T-helper 1 cell treated with Interleukin-12 subunit alpha and Interleukin-12 subunit beta and Interleukin-4 antibody, amounts not matched to agents 30 μg/mL and 1 μg/mL, for 36 hours (primary cell): ENCODE results near the gene SYT9.
A peak's percentile ranks its signal among the peaks of the same experiment; 100 is the strongest.

Experiments used
- H3K27ac Mint-ChIP-seq: one replicate; pipeline ENCODE4 v1.8.0; 2021; ENCODE audit warnings: mild to moderate bottlenecking, mixed read lengths
- H3K27me3 Mint-ChIP-seq: one replicate; pipeline ENCODE4 v1.8.0; 2021; ENCODE audit warnings: low read depth, mixed read lengths
- H3K36me3 Mint-ChIP-seq: one replicate; pipeline ENCODE4 v1.8.0; 2021; ENCODE audit warnings: low read depth, mixed read lengths
- H3K4me1 Mint-ChIP-seq: one replicate; pipeline ENCODE4 v1.8.0; 2021; ENCODE audit warnings: low read depth, mixed read lengths
- H3K4me3 Mint-ChIP-seq: one replicate; pipeline ENCODE4 v1.8.0; 2021; ENCODE audit warnings: mild to moderate bottlenecking, moderate library complexity, mixed read lengths
- H3K9me3 Mint-ChIP-seq: one replicate; pipeline ENCODE4 v1.8.0; 2021; ENCODE audit warnings: mixed read lengths

The SYT9 gene

GRCh38 chr11:7251836-7252682 lies at the start of gene SYT9:
Gene SYT9 (plus strand): TSS chr11:7251904. CDS start chr11:7252187, 283 bp downstream.
- H3K4me3 Mint-ChIP-seq = peak within 1 kb of the TSS; percentile 53
- no peaks in the 10 kb centered on the region for H3K4me1 Mint-ChIP-seq
- H3K27me3 Mint-ChIP-seq = peaks cover 65% of the 10 kb centered on the region
- no peak within 1 kb of the TSS for H3K27ac Mint-ChIP-seq
- no peaks in the 10 kb centered on the region for H3K36me3 Mint-ChIP-seq
- no peaks in the 10 kb centered on the region for H3K9me3 Mint-ChIP-seq

- no peaks in the 10 kb centered on the region for H3K27me3 Mint-ChIP-seq
- no peaks in the 10 kb centered on the region for H3K4me1 Mint-ChIP-seq
- H3K9me3 Mint-ChIP-seq = no peaks in the 10 kb centered on the region
- no peak overlapping the region for H3K4me3 Mint-ChIP-seq
- H3K36me3 Mint-ChIP-seq = no peaks in the 10 kb centered on the region
- no peak overlapping the region for H3K27ac Mint-ChIP-seq
These were observed 49.3 kb upstream of the SYT9 start for GRCh38 chr11:7202412-7202811.

GRCh38 chr11:7204778-7205177 lies 46.9 kb upstream of the SYT9 start:
- Mint-ChIP-seq H3K4me3 (no peak overlapping the region), H3K4me1 (no peaks in the 10 kb centered on the region), H3K36me3 (no peaks in the 10 kb centered on the region), H3K9me3 (no peaks in the 10 kb centered on the region), H3K27ac (no peak overlapping the region), H3K27me3 (no peaks in the 10 kb centered on the region)

GRCh38 chr11:7208391-7208790 lies 43.3 kb upstream of the SYT9 start:
- Mint-ChIP-seq H3K4me1 (no peaks in the 10 kb centered on the region), H3K27me3 (no peaks in the 10 kb centered on the region), H3K9me3 (no peaks in the 10 kb centered on the region), H3K27ac (no peak overlapping the region), H3K4me3 (no peak overlapping the region), H3K36me3 (no peaks in the 10 kb centered on the region)

GRCh38 chr11:7219491-7219890 lies 32.2 kb upstream of the SYT9 start:
- H3K27ac Mint-ChIP-seq = no peak overlapping the region

GRCh38 chr11:7220636-7221035 lies 31.1 kb upstream of the SYT9 start:
- H3K4me3 Mint-ChIP-seq = no peak overlapping the region
- H3K27ac Mint-ChIP-seq = no peak overlapping the region
- H3K27me3 Mint-ChIP-seq = no peaks in the 10 kb centered on the region
- no peaks in the 10 kb centered on the region for H3K4me1 Mint-ChIP-seq
- H3K9me3 Mint-ChIP-seq = no peaks in the 10 kb centered on the region
- no peaks in the 10 kb centered on the region for H3K36me3 Mint-ChIP-seq

More at GRCh38 chr11:7219491-7219890, 32.2 kb upstream of the SYT9 start:
- Mint-ChIP-seq H3K9me3 (no peaks in the 10 kb centered on the region), H3K27me3 (no peaks in the 10 kb centered on the region), H3K4me1 (no peaks in the 10 kb centered on the region), H3K36me3 (no peaks in the 10 kb centered on the region), H3K4me3 (no peak overlapping the region)

GRCh38 chr11:7222619-7223018 lies 29.1 kb upstream of the SYT9 start:
- Mint-ChIP-seq H3K4me3 (no peak overlapping the region), H3K9me3 (no peaks in the 10 kb centered on the region), H3K36me3 (no peaks in the 10 kb centered on the region), H3K27ac (no peak overlapping the region), H3K4me1 (no peaks in the 10 kb centered on the region), H3K27me3 (no peaks in the 10 kb centered on the region)

- Mint-ChIP-seq H3K4me3 (no peak overlapping the region), H3K27ac (no peak overlapping the region), H3K4me1 (no peaks in the 10 kb centered on the region), H3K27me3 (peaks cover 4% of the 10 kb centered on the region), H3K9me3 (no peaks in the 10 kb centered on the region), H3K36me3 (no peaks in the 10 kb centered on the region)
These were observed 11.8 kb upstream of the SYT9 start for GRCh38 chr11:7239877-7240276.

GRCh38 chr11:7245341-7245740 lies 6.4 kb upstream of the SYT9 start:
- Mint-ChIP-seq H3K27ac (no peak overlapping the region), H3K36me3 (no peaks in the 10 kb centered on the region), H3K4me1 (no peaks in the 10 kb centered on the region), H3K4me3 (no peak overlapping the region), H3K27me3 (peaks cover 26% of the 10 kb centered on the region), H3K9me3 (no peaks in the 10 kb centered on the region)

GRCh38 chr11:7246179-7246578 lies 5.5 kb upstream of the SYT9 start:
- Mint-ChIP-seq H3K27ac (no peak overlapping the region), H3K4me1 (no peaks in the 10 kb centered on the region), H3K4me3 (no peak overlapping the region), H3K27me3 (peaks cover 35% of the 10 kb centered on the region), H3K9me3 (no peaks in the 10 kb centered on the region), H3K36me3 (no peaks in the 10 kb centered on the region)

GRCh38 chr11:7250166-7250565 lies 1.5 kb upstream of the SYT9 start:
- H3K36me3 Mint-ChIP-seq = no peaks in the 10 kb centered on the region
- no peaks in the 10 kb centered on the region for H3K4me1 Mint-ChIP-seq
- H3K4me3 Mint-ChIP-seq = no peak overlapping the region
- no peaks in the 10 kb centered on the region for H3K9me3 Mint-ChIP-seq
- H3K27me3 Mint-ChIP-seq = peaks cover 56% of the 10 kb centered on the region
- no peak overlapping the region for H3K27ac Mint-ChIP-seq

- H3K27ac Mint-ChIP-seq = no peak overlapping the region
- no peaks in the 10 kb centered on the region for H3K9me3 Mint-ChIP-seq
- no peaks in the 10 kb centered on the region for H3K36me3 Mint-ChIP-seq
- H3K4me1 Mint-ChIP-seq = no peaks in the 10 kb centered on the region
- peaks cover 65% of the 10 kb centered on the region for H3K27me3 Mint-ChIP-seq
- no peak overlapping the region for H3K4me3 Mint-ChIP-seq
These were observed 243 bp upstream of the SYT9 start for GRCh38 chr11:7251487-7251835.

GRCh38 chr11:7252683-7253213 lies 1.0 kb downstream of the SYT9 start:
- H3K27me3 Mint-ChIP-seq = peaks cover 65% of the 10 kb centered on the region
- H3K36me3 Mint-ChIP-seq = no peaks in the 10 kb centered on the region
- H3K4me3 Mint-ChIP-seq = no peak overlapping the region

GRCh38 chr11:7253800-7254199 lies 2.1 kb downstream of the SYT9 start:
- H3K27me3 Mint-ChIP-seq = peaks cover 60% of the 10 kb centered on the region
- no peaks in the 10 kb centered on the region for H3K4me1 Mint-ChIP-seq
- no peak overlapping the region for H3K27ac Mint-ChIP-seq
- H3K9me3 Mint-ChIP-seq = no peaks in the 10 kb centered on the region
- no peak overlapping the region for H3K4me3 Mint-ChIP-seq
- H3K36me3 Mint-ChIP-seq = no peaks in the 10 kb centered on the region

More at GRCh38 chr11:7252683-7253213, 1.0 kb downstream of the SYT9 start:
- H3K9me3 Mint-ChIP-seq = no peaks in the 10 kb centered on the region
- no peak overlapping the region for H3K27ac Mint-ChIP-seq
- H3K4me1 Mint-ChIP-seq = no peaks in the 10 kb centered on the region

- H3K27me3 Mint-ChIP-seq = peaks cover 55% of the 10 kb centered on the region
- no peaks in the 10 kb centered on the region for H3K36me3 Mint-ChIP-seq
- H3K4me1 Mint-ChIP-seq = no peaks in the 10 kb centered on the region
- no peak overlapping the region for H3K27ac Mint-ChIP-seq
- H3K9me3 Mint-ChIP-seq = no peaks in the 10 kb centered on the region
- no peak overlapping the region for H3K4me3 Mint-ChIP-seq
These were observed 3.1 kb downstream of the SYT9 start for GRCh38 chr11:7254731-7255291.
